ENCODE measurements around the gene RNF152. TPM values are rescaled to one million over a fixed set of nuclear protein-coding genes. Genes with fewer than 3 reads are reported as not detected.
"Not testable (repeated sequence)": the region's sequence is repeated elsewhere in the genome, so short reads cannot be mapped to it uniquely, and the experiment has no call there.

Gene RNF152
- total and polyA plus RNA-seq, 2 of the 13 experiments (the other 11 are each of a cell fraction or from before 2014, with no cell fraction given) = 0.04 TPM; not detected in 1

DNA sequence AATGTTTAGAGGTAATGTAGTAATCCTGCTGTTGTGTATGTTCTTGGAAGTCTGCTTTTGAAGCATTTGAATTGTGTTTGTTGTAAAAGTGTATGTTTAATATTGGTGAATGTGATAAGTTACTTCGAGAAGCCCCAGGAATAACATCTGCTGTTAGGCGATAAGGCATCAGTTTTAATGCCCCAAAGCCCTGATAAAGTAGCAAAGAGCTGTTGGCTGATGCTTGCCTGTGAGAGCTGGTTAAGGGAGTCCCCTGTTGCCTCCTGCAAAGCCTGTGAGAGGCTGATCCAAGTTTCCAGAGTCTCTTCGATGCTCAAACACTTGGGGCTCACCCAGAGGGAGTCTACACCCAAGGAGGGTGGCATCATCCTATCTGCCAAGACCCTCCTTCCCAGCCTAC is 110.3 kb downstream of the RNF152 start:
- Histone ChIP-seq H3K4me3 (replicated peaks in 1 of 3; ENCODE audit: insufficient read depth in 1 of 3, low read depth in 2 of 3, low read length in 3 of 3) (no peak overlapping the region), H4K20me1 (ENCODE audit: insufficient read depth, low read length) (no peaks in the 10 kb centered on the region), H3K4me1 (ENCODE audit: insufficient read depth, low read length) (no peaks in the 10 kb centered on the region), H3K27ac (ENCODE audit: extremely low read length, insufficient read depth, low read length) (no peak overlapping the region), H3K36me3 (replicated peaks in 1 of 2; ENCODE audit: control insufficient read depth in 1 of 2, insufficient read depth in 2 of 2, low read length in 2 of 2) (no peaks in the 10 kb centered on the region), H3K4me2 (ENCODE audit: low read depth, low read length) (no peak overlapping the region), H3K9ac (ENCODE audit: insufficient read depth, low read depth, low read length) (no peak overlapping the region), H3K9me3 (ENCODE audit: low read length) (no peaks in the 10 kb centered on the region), H3K79me2 (ENCODE audit: insufficient read depth, low read length) (no peaks in the 10 kb centered on the region), H2AFZ (ENCODE audit: low read length) (no peak overlapping the region), H3K27me3 (ENCODE audit: control insufficient read depth in 1 of 2, insufficient read depth in 2 of 2, low read length in 2 of 2) (0 out of 5 replicates have a peak, but pooled peaks cover 0 to 7% of the 10 kb centered on the region in 2 experiments)
- TF ChIP-seq ZMYM3 (CRISPR knock-in tag; IDR thresholded peaks at IDR 0.05) (no peak), ZNF768 (CRISPR knock-in tag; IDR thresholded peaks at IDR 0.05) (no peak)
- BruUV-seq (replicated peaks) = no TSS peak
- ChIA-PET CTCF (ENCODE audit: low intra/inter-chr PET ratio, low total read pairs) (no interaction called here), POLR2A (no interaction called here)
- 3% methylated on average over 2 of the region's 3 CpGs for WGBS (ENCODE audit: low lambda C conversion rate)
- no peak for DNase-seq (ENCODE audit: low spot score)
- in situ Hi-C loops (cut with HindIII; ENCODE audit: extremely low pct_ligation_motif_present, low pct_unique_long_range_greater_than_20kb) (no loop called here), intact Hi-C loops (cut with micrococcal nuclease; ENCODE audit: unreplicated experiment) (no loop called here)
- no peak for FAIRE-seq
- ATAC-seq = no peak

DNA sequence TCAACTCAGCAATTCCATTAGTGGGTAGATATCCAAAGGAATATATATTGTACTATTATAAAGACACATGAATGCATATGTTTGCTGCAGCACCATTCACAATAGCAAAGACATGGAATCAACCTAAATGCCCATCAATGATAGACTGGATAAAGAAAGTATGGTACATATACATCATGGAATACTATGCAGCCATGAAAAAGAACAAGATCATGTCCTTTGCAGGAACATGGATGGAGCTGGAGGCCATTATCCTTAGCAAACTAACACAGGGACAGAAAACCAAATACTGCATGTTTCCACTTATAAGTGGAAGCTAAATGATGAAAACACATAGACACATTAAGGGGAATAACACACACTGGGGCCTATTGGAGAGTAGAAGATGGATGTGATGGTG is 116.6 kb downstream of the RNF152 start:
- H2AFZ ChIP-seq (ENCODE audit: low read length); H3K27ac ChIP-seq (ENCODE audit: extremely low read length, insufficient read depth, low read length); H3K79me2 ChIP-seq (ENCODE audit: insufficient read depth, low read length); H4K20me1 ChIP-seq (ENCODE audit: insufficient read depth, low read length); DNase-seq (ENCODE audit: low spot score); POLR2A ChIA-PET; intact Hi-C loops (cut with micrococcal nuclease; ENCODE audit: unreplicated experiment); H3K4me2 ChIP-seq (ENCODE audit: low read depth, low read length); H3K9me3 ChIP-seq (ENCODE audit: low read length); H3K36me3 ChIP-seq (replicated peaks in 1 of 2; ENCODE audit: control insufficient read depth in 1 of 2, insufficient read depth in 2 of 2, low read length in 2 of 2); H3K27me3 ChIP-seq (ENCODE audit: control insufficient read depth in 1 of 2, insufficient read depth in 2 of 2, low read length in 2 of 2); CTCF ChIA-PET (ENCODE audit: low intra/inter-chr PET ratio, low total read pairs); FAIRE-seq; in situ Hi-C loops (cut with HindIII; ENCODE audit: extremely low pct_ligation_motif_present, low pct_unique_long_range_greater_than_20kb); BruUV-seq (replicated peaks); ATAC-seq; H3K9ac ChIP-seq (ENCODE audit: insufficient read depth, low read depth, low read length); H3K4me3 ChIP-seq (replicated peaks in 1 of 3; ENCODE audit: insufficient read depth in 1 of 3, low read depth in 2 of 3, low read length in 3 of 3); H3K4me1 ChIP-seq (ENCODE audit: insufficient read depth, low read length): not testable (repeated sequence)

DNA sequence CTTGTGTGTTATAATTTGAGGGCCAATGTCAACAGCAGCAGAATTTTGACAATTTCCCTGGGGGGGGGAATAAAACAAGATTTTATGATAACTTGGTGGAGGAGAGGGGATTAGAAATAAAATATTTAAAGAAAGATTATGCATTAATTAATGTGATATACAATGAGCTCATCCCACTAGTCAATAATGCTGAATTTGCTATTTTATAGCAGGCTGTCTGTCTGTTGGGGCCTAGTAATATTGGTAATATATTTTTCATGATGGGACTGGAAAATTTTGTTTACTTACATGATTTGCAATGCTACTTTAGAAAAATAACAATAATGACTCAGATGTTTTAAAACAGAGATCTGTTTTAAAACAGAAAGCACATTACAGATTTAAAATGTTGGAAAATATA is 118.0 kb downstream of the RNF152 start:
- Histone ChIP-seq H3K4me1 (ENCODE audit: insufficient read depth, low read length) (no peaks in the 10 kb centered on the region), H3K4me2 (ENCODE audit: low read depth, low read length) (no peak overlapping the region), H4K20me1 (ENCODE audit: insufficient read depth, low read length) (no peaks in the 10 kb centered on the region), H3K4me3 (replicated peaks in 1 of 3; ENCODE audit: insufficient read depth in 1 of 3, low read depth in 2 of 3, low read length in 3 of 3) (no peak overlapping the region), H3K27me3 (ENCODE audit: control insufficient read depth in 1 of 2, insufficient read depth in 2 of 2, low read length in 2 of 2) (no peaks in the 10 kb centered on the region), H3K9ac (ENCODE audit: insufficient read depth, low read depth, low read length) (no peak overlapping the region), H3K9me3 (ENCODE audit: low read length) (no peaks in the 10 kb centered on the region), H3K36me3 (replicated peaks in 1 of 2; ENCODE audit: control insufficient read depth in 1 of 2, insufficient read depth in 2 of 2, low read length in 2 of 2) (no peaks in the 10 kb centered on the region), H2AFZ (ENCODE audit: low read length) (no peak overlapping the region), H3K27ac (ENCODE audit: extremely low read length, insufficient read depth, low read length) (no peak overlapping the region), H3K79me2 (ENCODE audit: insufficient read depth, low read length) (no peaks in the 10 kb centered on the region)
- in situ Hi-C loops (cut with HindIII; ENCODE audit: extremely low pct_ligation_motif_present, low pct_unique_long_range_greater_than_20kb) (no loop called here), intact Hi-C loops (cut with micrococcal nuclease; ENCODE audit: unreplicated experiment) (no loop called here)
- TF ChIP-seq MAFK (conservative IDR thresholded peaks at IDR 0.05 in 1 of 2, IDR thresholded peaks at IDR 0.05 in 1 of 2; ENCODE audit: low read length in 2 of 2) = peak; percentile 64 to 87
- no peak for TF ChIP-seq ZFP82 (CRISPR knock-in tag; IDR thresholded peaks at IDR 0.05; ENCODE audit: borderline replicate concordance)
- peak; percentile 77 for TF ChIP-seq MAFF (IDR thresholded peaks at IDR 0.05; ENCODE audit: low read depth, low read length)
- BruUV-seq (replicated peaks) = no TSS peak
- ChIA-PET CTCF (ENCODE audit: low intra/inter-chr PET ratio, low total read pairs) (no interaction called here), POLR2A (no interaction called here)
- FAIRE-seq = no peak
- DNase-seq (ENCODE audit: low spot score) = no peak
- no peak for ATAC-seq
